ENCODE results near the gene ARPC4. TPM values are rescaled to one million over a fixed set of nuclear protein-coding genes. Genes with fewer than 3 reads are reported as not detected.

The ARPC4 gene
- total RNA-seq, 4 donors from 2014 or later: 96.8 to 147 (median 143) TPM

GRCh38 chr3:9826815-9827573, 34.1 kb downstream of the ARPC4 start:
- Histone ChIP-seq H3K36me3 (peaks cover 0 to 21% of the 10 kb centered on the region in 2 donors), H3K4me1 (no peaks in the 10 kb centered on the region), H3K27ac (no peak overlapping the region), H3K9me3 (no peaks in the 10 kb centered on the region), H3K27me3 (no peaks in the 10 kb centered on the region), H3K4me3 (no peak overlapping the region)
- no peak for TF ChIP-seq POLR2A (IDR thresholded peaks at IDR 0.05)
- TF ChIP-seq, protein P1, sequence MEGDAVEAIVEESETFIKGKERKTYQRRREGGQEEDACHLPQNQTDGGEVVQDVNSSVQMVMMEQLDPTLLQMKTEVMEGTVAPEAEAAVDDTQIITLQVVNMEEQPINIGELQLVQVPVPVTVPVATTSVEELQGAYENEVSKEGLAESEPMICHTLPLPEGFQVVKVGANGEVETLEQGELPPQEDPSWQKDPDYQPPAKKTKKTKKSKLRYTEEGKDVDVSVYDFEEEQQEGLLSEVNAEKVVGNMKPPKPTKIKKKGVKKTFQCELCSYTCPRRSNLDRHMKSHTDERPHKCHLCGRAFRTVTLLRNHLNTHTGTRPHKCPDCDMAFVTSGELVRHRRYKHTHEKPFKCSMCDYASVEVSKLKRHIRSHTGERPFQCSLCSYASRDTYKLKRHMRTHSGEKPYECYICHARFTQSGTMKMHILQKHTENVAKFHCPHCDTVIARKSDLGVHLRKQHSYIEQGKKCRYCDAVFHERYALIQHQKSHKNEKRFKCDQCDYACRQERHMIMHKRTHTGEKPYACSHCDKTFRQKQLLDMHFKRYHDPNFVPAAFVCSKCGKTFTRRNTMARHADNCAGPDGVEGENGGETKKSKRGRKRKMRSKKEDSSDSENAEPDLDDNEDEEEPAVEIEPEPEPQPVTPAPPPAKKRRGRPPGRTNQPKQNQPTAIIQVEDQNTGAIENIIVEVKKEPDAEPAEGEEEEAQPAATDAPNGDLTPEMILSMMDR (IDR thresholded peaks at IDR 0.05 in 4 of 5, conservative IDR thresholded peaks at IDR 0.05 in 1 of 5): no peak
- DNase-seq (no peak), ATAC-seq (no peak)
- intact Hi-C loops (cut with DNase I; ENCODE audit: low total_unique reads): no loop called here
- in situ Hi-C loops (cut with MboI; ENCODE audit: low sequenced_read_pairs in 4 of 4): no loop called here

DNA sequence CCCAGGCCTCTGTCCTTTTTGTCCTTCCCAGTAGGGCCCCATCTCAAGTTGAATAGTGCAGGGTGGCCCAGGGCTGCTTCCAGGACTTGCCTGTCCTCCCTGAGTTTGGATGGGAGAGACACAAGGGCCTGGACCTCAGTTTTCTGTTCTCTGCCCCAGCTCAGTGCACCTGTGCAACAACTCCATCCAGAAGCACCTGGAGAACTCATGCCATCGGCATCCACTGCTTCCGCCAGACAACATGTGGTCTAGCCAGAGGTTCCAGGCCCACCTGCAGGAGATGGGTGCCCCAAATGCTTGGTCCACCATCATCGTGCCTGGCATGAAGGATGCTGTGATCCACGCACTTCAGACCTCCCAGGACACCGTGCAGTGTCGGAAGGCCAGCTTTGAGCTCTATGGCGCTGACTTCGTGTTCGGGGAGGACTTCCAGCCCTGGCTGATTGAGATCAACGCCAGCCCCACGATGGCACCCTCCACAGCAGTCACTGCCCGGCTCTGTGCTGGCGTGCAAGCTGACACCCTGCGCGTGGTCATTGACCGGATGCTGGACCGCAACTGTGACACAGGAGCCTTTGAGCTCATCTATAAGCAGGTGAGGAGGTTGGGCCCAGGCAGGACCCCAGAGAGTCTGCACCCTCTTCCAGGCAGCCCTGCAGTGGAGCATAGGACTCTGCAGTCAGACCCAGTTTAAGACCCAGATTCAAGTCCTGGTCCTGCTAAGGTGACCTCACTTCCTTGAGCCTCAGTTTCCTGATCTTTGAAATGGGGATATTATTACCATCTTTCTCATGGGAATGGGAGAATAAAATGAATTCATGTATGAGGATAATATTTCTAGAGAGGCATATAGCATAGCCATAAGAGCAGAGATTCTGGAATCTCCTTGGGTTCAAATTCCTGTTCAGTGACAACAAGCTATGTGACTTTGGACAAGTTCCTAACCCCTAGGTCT, 36.2 kb downstream of the ARPC4 start:
- H3K27me3 ChIP-seq: no peaks in the 10 kb centered on the region
- no peak for DNase-seq
- H3K4me1 ChIP-seq: no peaks in the 10 kb centered on the region
- H3K27ac ChIP-seq: no peak overlapping the region
- in situ Hi-C loops (cut with MboI; ENCODE audit: low sequenced_read_pairs in 4 of 4) (no loop called here), intact Hi-C loops (cut with DNase I; ENCODE audit: low total_unique reads) (no loop called here)
- no peaks in the 10 kb centered on the region for H3K9me3 ChIP-seq
- peaks cover 0 to 28% of the 10 kb centered on the region in 2 donors for H3K36me3 ChIP-seq
- TF ChIP-seq, protein P1 (IDR thresholded peaks at IDR 0.05 in 4 of 5, conservative IDR thresholded peaks at IDR 0.05 in 1 of 5): no peak
- no peak for TF ChIP-seq POLR2A (IDR thresholded peaks at IDR 0.05)
- H3K4me3 ChIP-seq: no peak overlapping the region
- no peak for ATAC-seq

DNA sequence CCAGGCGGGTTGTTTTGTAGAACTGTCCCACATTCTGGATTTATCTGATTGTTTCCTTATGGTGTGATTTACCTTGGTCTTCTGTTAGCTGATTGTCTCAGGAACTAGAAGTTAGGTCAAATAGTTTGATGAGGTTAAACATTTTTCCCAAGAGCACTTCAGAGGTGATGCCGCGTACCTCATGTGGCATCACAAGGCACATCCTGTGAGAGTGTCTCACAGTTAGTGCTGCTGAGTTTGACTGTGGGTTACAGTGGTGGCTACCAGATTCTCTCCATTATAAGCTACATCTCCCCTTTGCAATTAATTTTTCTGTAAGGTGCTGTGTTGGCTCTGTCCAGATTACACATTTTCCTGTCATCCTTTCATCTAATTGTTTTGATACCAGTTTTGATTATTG, 38.4 kb downstream of the ARPC4 start:
- ATAC-seq (no peak), DNase-seq (no peak)
- Histone ChIP-seq H3K9me3 (no peaks in the 10 kb centered on the region), H3K4me3 (no peak overlapping the region), H3K27ac (no peak overlapping the region), H3K4me1 (no peaks in the 10 kb centered on the region), H3K36me3 (peaks cover 0 to 44% of the 10 kb centered on the region in 2 donors), H3K27me3 (no peaks in the 10 kb centered on the region)
- in situ Hi-C loops (cut with MboI; ENCODE audit: low sequenced_read_pairs in 4 of 4): no loop called here
- intact Hi-C loops (cut with DNase I; ENCODE audit: low total_unique reads): no loop called here
- no peak for TF ChIP-seq POLR2A (IDR thresholded peaks at IDR 0.05)
- TF ChIP-seq, protein P1 (IDR thresholded peaks at IDR 0.05 in 4 of 5, conservative IDR thresholded peaks at IDR 0.05 in 1 of 5): no peak

DNA sequence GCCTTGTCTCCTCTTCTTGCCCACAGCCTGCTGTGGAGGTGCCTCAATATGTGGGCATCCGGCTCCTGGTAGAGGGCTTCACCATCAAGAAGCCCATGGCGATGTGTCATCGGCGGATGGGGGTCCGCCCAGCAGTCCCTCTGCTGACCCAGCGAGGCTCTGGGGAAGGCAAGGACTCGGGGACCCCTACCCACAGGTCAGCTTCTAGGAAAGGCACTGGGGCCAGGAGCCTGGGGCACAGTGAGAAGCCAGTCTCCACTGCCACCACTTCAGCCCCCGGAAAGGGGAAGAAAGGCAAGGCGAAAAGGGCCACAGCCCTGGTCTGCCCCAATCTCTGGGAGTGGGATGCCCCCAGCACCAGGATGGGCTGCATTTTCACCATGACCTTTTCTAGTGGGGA, 40.2 kb downstream of the ARPC4 start:
- no peak for ATAC-seq
- DNase-seq: no peak
- no peak for TF ChIP-seq POLR2A (IDR thresholded peaks at IDR 0.05)
- TF ChIP-seq, protein P1 (IDR thresholded peaks at IDR 0.05 in 4 of 5, conservative IDR thresholded peaks at IDR 0.05 in 1 of 5): no peak
- Histone ChIP-seq H3K27ac (no peak overlapping the region), H3K4me3 (no peak overlapping the region), H3K4me1 (no peaks in the 10 kb centered on the region), H3K36me3 (peaks cover 0 to 48% of the 10 kb centered on the region in 2 donors), H3K9me3 (no peaks in the 10 kb centered on the region), H3K27me3 (no peaks in the 10 kb centered on the region)
- in situ Hi-C loops (cut with MboI; ENCODE audit: low sequenced_read_pairs in 4 of 4): no loop called here
- intact Hi-C loops (cut with DNase I; ENCODE audit: low total_unique reads): no loop called here

Data from gastrocnemius medialis (tissue), 4 donors.